GM18907 (cell line): Measurements from ENCODE around the gene UBP1.
"Not testable (repeated sequence)": the region's sequence is repeated elsewhere in the genome, so short reads cannot be mapped to it uniquely, and the experiment has no call there.

ENCODE experiments used
- ATAC-seq: cut with Tn5 transposase; IDR thresholded peaks from one replicate; pipeline ENCODE4 v1.9.1; 2021; ENCODE audit warnings: mild to moderate bottlenecking, moderate library complexity; ENCODE audit not compliant: unreplicated experiment

Gene UBP1, protein sequence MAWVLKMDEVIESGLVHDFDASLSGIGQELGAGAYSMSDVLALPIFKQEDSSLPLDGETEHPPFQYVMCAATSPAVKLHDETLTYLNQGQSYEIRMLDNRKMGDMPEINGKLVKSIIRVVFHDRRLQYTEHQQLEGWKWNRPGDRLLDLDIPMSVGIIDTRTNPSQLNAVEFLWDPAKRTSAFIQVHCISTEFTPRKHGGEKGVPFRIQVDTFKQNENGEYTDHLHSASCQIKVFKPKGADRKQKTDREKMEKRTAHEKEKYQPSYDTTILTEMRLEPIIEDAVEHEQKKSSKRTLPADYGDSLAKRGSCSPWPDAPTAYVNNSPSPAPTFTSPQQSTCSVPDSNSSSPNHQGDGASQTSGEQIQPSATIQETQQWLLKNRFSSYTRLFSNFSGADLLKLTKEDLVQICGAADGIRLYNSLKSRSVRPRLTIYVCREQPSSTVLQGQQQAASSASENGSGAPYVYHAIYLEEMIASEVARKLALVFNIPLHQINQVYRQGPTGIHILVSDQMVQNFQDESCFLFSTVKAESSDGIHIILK

DNA sequence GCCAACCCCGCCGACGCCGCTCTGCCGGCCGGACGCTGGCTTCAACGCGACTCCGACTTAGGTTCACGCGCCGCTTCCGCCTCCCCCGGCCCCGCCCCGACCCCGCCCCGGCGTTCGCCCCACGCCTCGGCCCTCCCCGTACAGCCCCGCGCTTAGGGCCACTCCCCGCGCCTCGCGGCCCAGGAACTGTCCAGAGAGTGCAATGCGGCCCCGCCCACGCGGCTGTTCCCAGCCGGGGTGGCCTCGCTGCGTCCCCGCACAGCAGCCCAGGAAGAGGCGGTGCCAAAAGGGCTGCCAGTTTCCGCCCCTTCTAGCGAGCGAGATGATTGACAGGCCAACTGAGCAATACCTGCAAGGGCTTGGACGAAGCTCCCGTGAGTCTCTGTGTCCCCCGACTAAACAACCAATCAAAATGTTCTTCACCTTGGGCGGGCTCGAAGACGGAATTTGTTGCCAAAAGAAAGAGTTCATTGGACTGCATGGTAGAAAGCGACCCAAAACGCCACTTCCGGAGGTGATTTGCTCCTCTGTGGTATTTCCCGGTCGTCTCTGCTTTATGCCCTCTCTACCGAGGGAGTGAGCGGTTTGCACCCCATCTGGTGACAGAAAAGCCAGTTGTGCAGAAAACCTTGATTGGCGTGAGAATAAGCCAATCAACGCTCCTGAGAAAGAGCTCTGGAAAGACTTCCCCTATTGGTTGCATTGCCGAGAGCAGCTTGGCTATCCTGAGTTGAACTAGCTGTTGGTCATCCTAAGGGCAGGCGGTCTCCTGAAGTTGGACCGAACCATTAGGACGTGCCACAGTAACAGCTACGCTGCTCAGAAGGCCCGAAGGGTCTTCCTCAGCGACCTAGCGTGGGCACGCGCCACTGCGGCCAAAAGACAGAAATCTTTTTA lies at the start of gene UBP1:
UBP1 (minus strand) TSS at position 78 of the 897 bp plus-strand sequence. CDS start 557 bp downstream, outside the sequence.
- peak; percentile 93 for ATAC-seq

DNA sequence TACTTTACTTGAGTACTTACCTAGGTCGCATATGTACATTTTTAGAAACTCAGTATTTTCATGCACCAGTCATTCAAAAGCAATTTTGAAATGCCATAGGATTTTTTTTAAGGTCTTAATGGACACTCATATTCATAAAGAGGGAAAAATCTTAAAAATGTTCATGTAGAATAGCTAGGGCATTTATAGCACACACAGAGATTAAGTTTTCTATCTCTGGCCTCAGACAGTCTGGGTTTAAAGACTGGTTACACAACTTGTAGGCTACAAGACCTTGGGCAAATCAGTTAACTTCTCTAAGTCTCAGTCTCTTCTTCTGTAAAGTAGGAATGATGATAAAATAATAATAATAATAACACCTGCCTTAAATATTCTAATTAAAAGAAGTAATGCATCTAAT lies 48.5 kb upstream of the UBP1 start:
- no peak for ATAC-seq

DNA sequence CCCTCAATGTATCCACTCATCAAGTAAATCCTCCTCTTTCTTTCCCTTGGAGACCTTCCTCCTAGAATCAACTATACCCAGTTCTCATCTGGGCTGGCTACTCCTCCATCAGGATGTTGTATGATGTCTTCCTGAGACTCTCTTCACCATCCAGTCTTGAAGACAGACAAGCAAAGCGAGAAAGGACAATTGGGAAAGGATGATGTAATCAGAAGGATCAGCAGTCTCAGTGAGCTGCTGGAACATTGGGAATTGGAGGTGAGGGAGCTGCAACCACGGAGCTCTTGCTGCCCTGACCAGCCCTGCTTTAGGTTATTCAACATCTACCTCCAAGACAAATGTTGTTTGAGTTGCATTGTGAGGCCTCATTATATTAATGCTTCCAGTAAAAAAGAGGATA lies 48.0 kb upstream of the UBP1 start:
- ATAC-seq: no peak

DNA sequence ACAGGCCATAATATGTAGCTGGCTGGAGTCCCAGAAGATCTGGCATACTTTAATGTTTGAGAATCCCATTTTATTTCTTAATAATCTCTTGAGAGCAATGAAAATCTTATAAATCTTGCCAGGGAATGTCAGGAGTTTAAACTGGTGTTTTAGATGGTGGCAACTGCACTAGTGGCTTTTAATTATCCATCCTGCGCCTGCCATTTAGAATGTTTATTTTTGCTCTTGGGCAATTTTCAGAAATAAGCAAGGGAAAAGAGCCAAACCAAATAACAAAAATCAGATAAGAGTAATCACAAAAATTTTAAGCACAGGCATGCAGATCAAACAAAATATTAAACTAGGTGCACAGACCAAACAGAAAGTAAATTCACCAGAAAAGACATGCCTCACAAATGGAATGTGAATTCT lies 41.9 kb upstream of the UBP1 start:
- no peak for ATAC-seq

DNA sequence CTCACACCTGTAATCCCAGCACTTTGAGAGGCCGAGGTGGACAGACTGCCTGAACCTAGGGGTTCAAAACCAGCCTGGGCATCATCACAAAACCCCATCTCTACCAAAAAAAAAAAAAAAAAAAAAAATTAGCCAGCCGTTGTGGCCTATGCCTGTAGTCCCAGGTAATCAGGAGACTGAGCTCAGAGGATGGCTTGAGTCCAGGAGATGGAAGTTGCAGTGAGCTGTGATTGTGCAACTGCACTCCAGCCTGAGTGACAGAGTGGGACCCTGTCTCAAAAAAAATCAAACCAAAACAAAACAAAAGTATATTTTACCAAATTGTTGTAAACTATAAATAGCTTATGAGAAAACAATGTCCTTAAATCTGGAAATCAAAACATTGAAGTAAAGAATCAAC lies 34.7 kb upstream of the UBP1 start:
- no peak for ATAC-seq

DNA sequence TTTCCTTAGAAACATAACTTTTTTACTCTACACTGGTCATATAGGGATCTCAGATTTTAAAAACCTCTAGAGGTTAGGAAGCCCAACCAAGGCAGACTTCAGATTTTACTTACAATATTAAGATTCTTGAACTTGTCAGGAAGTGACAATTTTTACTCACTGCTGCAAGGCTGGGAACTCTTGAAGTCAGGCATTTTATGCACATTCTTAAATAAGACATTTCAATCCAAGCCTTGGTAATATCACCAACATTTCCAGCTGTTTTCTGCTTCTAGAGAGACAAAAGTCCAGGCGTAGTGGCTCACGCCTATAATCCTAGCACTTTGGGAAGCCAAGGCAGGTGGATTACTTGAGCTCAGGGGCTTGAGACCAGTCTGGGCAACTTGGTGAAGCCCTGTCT lies 33.6 kb upstream of the UBP1 start:
- ATAC-seq: no peak

DNA sequence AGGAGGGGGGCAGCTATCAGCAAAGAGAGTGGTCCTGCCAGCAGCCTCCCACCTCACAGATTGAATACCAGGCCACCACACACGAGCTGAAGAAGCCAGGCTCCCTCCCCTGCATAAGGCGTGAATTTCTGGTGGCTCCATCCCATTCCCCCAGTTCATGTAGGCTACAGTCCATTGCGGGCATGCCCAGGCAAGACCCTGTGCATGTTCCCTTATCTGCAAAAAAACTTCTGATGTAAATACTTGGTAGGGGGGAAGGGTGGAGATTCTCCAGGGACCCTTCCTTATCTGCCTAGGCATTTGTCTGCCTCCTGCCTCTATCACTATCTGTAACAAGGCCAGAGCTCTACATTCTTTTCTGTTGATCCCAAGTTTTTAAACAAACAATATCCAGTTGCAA lies 27.6 kb upstream of the UBP1 start:
- ATAC-seq: no peak

DNA sequence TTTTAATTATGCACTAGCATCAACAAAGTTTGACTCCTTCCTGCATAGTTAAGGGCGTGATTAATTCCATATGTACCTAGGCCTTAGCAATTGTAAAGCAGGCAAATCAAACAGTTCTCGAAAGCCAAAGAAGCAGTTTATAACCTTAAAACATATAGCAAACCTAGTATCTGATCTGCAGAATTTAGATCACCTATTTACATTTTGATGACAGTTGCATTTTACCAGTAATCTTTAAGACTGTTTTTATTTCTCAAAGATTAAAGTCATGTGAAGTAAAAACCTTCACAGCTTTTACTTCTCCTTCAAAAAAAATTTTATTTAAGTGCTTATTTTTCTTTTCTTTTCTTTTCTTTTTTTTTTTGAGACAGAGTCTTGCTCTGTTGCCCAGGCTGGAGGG lies 20.9 kb upstream of the UBP1 start:
- no peak for ATAC-seq

DNA sequence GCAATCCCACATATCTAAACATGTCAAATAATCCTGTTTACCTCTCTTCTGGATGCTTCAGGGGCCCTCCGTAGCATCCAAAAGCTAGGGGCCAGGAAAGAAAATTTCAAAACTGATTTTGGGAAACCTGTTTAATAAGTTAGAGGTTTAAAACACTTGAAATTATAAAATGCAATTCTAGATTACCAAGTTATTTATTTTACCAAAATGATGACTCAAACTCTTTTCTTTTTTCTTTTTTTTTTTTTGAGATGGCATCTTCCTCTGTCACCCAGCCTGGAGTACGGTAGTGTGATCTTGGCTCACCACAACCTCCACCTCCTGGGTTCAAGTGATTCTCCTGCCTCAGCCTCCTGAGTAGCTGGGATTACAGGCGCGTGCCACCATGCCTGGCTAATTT lies 19.4 kb upstream of the UBP1 start:
- not testable (repeated sequence) for ATAC-seq

DNA sequence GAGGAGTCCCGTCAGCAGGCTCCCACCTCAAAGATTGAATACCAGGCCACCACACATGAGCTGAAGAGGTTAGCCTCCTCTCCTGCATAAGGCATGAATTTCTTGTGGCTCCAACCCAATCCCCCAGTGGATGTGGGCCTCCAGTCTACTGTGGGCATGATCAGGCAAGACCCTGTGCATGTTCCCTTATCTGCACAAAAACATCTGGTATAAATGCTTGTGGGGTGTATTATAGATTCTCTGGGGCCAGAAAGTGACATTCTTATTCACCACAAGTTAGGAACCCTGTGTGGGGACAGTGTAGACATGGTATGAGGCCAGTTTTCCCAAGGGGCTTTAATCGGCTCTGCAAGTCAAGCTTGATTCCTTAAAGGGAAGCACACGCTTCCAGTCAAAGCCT lies 18.2 kb upstream of the UBP1 start:
- no peak for ATAC-seq

DNA sequence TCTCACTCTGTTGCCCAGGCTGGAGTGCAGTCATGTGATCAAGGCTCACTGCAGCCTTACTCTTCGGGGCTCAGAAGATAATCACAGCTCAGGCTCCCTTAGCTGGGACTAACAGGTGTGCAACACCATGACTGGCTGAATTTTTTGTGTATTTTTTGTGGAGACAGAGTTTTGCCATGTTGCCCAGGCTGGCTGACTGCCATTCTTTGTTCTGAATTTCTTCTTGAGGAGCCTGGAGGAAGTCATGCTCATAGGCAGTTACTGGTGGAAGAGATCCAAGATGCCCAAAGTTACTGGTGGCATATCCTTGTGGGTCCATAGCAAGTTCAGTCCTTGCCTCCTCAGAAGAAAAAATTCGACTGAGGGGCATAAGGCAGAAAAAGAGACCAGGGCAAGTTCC lies 16.6 kb upstream of the UBP1 start:
- no peak for ATAC-seq

DNA sequence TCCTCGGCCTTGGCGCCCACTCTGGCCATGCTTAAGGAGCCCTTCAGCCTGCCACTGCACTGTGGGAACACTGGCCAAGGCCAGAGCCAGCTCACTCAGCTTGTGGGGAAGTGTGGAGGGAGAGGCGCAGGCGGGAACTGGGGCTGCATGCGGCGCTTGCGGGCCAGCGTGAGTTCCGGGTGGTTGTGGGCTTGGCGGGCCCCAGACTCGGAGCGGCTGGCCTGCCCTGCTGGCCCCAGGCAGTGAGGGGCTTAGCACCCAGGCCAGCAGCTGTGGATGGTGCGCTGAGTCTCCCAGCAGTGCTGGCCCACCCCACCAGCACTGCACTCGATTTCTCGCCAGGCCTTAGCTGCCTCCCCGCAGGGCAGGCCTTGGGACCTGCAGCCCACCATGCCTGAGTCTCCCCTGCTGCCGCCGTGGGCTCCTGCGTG lies 13.1 kb upstream of the UBP1 start:
- no peak for ATAC-seq

DNA sequence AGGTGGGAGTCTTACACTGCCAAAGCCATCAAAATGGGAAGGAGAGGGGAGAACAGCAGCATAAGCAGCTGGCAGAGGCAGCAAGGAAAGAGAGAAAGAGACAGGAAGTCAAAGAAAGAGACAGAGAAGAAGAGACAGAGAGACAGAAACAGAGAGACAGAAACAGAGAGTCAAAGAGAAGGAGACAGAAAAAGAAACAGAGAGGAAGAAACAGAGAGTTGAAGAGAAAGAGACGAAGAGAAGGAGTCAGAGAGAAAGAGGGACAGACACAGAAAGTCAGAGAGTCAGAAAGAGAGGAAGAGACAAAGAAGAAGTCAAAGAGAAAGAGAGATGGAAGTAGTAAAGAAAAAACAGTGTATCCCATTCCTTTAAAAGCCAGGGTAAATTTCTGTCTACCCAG lies 11.8 kb upstream of the UBP1 start:
- not testable (repeated sequence) for ATAC-seq

DNA sequence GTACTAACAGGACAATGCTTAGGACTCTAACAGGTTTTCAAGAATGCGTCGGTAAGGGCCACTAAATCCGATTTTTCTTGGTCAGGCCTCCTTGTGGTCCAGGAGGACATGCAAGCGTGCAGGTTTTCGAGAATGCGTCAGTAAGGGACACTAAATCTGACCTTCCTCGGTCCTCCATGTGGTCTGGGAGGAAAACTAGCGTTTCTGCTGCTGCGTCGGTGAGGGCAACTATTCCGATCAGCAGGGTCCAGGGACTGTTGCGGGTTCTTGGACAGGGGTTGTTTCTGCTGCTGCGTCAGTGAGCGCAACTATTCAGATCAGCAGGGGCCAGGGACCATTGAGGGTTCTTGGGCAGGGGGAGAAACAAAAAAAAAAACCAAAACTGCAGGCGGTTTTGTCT lies 7.8 kb upstream of the UBP1 start:
- no peak for ATAC-seq

DNA sequence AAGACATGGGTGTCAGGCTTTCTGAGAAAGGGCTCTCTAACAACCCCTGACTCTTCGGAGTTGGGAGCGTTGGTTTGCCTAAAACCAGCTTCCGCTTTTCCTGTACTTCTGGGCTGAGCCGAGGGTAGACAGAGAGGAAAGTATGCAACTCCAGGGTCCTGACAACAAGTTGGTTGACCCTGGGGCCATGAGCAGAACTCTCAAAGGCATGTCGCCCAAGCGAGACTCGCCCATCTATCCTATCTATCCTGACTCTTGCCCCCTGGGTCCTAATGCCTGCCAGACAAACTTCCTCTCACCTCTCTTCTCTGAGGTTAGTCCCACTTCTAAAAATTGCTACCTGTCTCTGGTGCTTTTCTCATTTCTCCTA lies 7.0 kb upstream of the UBP1 start:
- not testable (repeated sequence) for ATAC-seq

DNA sequence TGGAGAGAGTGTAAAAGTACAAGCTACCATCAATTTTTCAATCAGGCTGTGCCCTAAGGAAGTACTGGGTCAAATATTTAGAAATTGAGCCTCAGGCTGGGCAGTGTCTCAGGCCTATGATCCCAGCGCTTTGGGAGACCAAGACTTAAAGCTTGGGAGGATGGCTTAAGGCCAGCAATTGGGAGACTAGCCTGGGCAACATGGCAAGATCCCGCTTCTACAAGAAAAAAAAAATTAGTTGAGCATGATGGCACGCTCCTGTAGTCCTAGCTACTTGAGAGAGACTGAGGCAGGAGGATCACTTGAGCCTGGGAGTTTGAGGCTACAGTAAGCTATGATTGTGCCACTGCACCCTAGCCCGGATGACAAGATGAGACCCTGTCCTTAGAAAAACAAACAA lies 2.0 kb upstream of the UBP1 start:
- no peak for ATAC-seq

DNA sequence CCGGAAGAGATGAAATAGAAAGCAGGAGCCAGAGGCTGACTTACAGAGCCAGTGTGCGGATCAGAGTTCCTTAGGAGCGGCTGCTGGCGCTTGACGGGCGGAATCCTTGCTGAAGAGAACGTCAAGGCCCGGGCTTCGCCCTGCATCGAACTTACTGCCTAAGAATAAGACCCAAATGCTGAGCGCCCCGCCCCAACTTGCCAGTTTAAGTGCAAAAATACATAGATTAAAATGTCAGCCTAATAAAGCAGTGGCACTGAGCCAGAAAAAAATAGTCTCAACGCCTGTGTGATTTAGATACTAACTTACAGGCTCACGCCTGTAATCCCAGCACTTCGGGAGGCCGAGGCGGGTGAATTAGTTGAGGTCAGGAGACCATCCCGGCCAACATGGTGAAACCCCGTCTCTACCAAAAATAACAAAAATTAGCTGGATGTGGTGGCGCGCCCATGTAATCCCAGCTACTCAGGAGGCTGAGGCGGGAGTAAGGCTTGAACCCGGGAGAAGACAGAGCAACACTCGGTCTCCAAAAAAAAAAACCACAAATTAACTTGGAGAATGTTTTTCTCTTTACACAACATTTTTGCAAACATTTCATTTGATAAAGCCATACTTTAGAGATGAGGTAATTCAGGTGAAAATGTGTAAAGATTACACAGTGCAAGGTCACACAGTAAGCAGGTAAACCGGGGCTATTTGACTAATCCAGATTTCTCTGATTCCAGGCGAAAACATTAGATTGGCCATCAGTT lies 1.2 kb upstream of the UBP1 start:
- ATAC-seq: peak; percentile 8

DNA sequence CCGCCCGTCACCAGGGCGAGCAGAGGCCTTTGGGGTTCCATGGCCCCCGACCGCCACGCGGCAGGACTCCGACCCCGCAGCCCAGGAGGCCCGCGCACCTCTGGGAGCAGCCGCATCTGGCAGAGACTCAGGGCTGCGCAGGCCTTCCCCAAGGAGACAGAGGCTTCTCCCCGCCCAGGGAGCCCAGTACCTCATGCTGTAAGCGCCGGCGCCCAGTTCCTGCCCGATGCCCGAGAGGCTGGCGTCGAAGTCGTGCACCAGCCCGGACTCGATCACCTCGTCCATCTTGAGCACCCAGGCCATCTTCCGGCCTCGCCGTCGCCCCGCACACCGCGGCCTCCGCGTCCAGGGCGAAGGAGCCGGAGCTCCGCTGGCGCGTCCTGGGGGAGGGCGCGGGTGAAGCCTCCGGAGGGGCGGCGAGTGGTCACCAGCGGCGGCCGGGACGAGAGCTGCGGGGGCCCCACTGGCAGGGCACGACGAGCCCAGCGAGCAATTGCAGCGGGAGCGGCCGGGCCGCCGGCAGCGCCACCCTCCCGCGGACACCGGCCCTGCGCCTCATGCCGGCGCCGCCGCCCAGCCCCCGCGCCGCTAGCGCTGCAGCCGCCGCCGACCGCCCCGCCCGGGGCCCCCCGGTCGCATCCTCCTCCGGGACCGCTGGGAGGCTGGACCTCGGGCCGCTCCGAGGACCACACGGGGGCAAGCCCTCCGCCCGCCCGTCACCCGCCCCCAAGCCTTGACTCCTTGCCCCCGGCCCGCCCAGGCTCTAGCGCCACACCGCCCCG lies 468 bp downstream of the UBP1 start:
- ATAC-seq: peak; percentile 29

DNA sequence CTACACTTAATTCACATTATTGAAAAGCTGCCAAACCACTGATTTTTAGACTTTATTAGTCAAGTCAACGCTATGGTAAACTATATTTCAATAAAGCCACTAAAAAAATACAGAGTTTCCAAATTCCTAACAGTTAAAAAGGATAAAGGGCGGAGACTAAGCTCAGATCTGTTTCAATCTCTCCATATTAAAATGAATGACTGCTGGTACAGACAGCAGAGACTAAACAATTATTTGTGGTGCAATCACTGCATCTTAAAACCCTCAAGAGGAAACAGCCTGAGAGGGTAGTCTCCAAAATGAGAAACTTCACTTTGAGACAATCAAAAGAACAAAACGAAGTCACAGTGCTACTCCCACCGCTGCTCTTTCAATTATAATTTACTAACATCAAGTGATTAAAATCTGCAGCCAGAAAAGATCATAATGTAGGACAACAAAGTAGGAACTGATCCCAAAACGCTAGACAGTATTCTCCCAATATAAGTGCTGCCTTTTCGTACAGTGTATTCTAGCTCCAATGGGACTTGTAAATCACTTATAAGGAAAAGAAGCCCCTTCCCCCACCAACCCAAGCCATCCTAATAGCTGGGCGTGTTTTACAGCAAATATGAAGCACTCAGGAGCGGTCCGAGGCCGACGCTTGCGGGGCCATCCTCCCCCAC lies 1.2 kb downstream of the UBP1 start:
- no peak for ATAC-seq

DNA sequence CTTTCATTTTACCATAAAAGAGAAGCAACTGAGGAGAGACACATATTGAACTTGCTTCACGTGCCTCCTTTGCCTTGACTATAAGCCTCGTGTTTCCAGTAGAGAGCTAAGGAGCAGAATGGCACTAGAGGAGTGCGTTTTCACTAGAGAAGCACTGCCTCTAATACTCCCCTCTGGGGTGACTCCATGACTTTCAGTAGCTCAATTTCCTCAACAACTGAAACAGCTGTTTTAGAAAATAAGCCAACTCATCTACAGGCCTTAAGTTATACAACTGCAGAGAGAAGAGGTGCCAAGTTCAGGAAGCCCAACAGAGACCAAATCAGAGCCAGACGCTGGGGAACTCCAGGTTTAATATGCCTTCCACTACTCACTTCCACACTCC lies 1.9 kb downstream of the UBP1 start:
- no peak for ATAC-seq
